M059J (cell line): ENCODE data around the gene RNASEL. TPM values are rescaled to one million over a fixed set of nuclear protein-coding genes. Genes with fewer than 3 reads are reported as not detected.

Source experiments
- DNase-seq: peaks from one replicate; pipeline ENCODE4 v3.0.0-alpha.2; 2012; ENCODE audit warnings: low read depth
- total RNA-seq: library from RNA; depleted of rRNA; stranded (reverse); fragments of >200 nt; shearing (Covaris generic); gene quantifications from 2 replicates; pipeline ENCODE4 v1.2.3, GENCODE V29; 2014

RNASEL gene
- total RNA-seq, 1 experiment from 2014 or later, result 12.5 TPM

- DNase-seq, result no peak
Observed at GRCh38 chr1:182600745-182601415, 11.8 kb upstream of the RNASEL start.

- DNase-seq, result no peak
Observed at GRCh38 chr1:182600036-182600713, 11.1 kb upstream of the RNASEL start.

GRCh38 chr1:182599339-182599738, 10.3 kb upstream of the RNASEL start:
- DNase-seq, result no peak

GRCh38 chr1:182598296-182598695, 9.2 kb upstream of the RNASEL start:
- no peak for DNase-seq

- no peak for DNase-seq
Observed at GRCh38 chr1:182596934-182597333, 7.9 kb upstream of the RNASEL start.

GRCh38 chr1:182595641-182596240, 6.7 kb upstream of the RNASEL start:
- peak; percentile 48 for DNase-seq

GRCh38 chr1:182589931-182590330, 875 bp upstream of the RNASEL start:
- DNase-seq, result no peak

GRCh38 chr1:182589520-182589919, 464 bp upstream of the RNASEL start:
- DNase-seq, result no peak

GRCh38 chr1:182587666-182588499, 1.2 kb downstream of the RNASEL start:
- no peak for DNase-seq

- DNase-seq, result no peak
Observed at GRCh38 chr1:182587093-182587492, 2.0 kb downstream of the RNASEL start.

- no peak for DNase-seq
Observed at GRCh38 chr1:182586380-182586779, 2.7 kb downstream of the RNASEL start.

GRCh38 chr1:182584746-182585145, 4.3 kb downstream of the RNASEL start:
- DNase-seq, result no peak

GRCh38 chr1:182580736-182581135, 8.3 kb downstream of the RNASEL start:
- DNase-seq, result no peak

- peak; percentile 53 for DNase-seq
Observed at GRCh38 chr1:182575540-182576149, 13.4 kb downstream of the RNASEL start.

- no peak for DNase-seq
Observed at GRCh38 chr1:182574156-182574555, 14.9 kb downstream of the RNASEL start.

GRCh38 chr1:182570611-182570970, 18.5 kb downstream of the RNASEL start:
- DNase-seq, result no peak

GRCh38 chr1:182569939-182570610, 19.0 kb downstream of the RNASEL start:
- DNase-seq, result no peak

GRCh38 chr1:182568647-182569284, 20.3 kb downstream of the RNASEL start:
- DNase-seq, result no peak

- DNase-seq, result no peak
Observed at GRCh38 chr1:182567629-182568028, 21.4 kb downstream of the RNASEL start.

GRCh38 chr1:182565537-182565936, 23.5 kb downstream of the RNASEL start:
- DNase-seq, result no peak
